Caco-2 (cell line): ENCODE results near the gene LRP5. TPM values are rescaled to one million over a fixed set of nuclear protein-coding genes. Genes with fewer than 3 reads are reported as not detected.
A peak's percentile ranks its signal among the peaks of the same experiment; 100 is the strongest.

ENCODE experiments used
- BruUV-seq: library from RNA; stranded (reverse); fragments of 400-500 nt; replicated peaks from 2 replicates; lab custom pipeline; 2021; lab: Mats Ljungman, UMichigan
- CTCF ChIA-PET: fragments of 300-600 bp; sonication (Branson Sonifier 250); formaldehyde crosslinking; loops from one replicate; lab custom pipeline; 2022; ENCODE audit warnings: antibody characterized with exemption; lab: Charles Lee
- POLR2A ChIA-PET: fragments of 300-600 bp; sonication (Branson Sonifier 250); formaldehyde crosslinking; loops from one replicate; lab custom pipeline; 2022; ENCODE audit warnings: antibody characterized with exemption; lab: Charles Lee
- DNase-seq, 2 experiments: peaks; one replicate each; pipeline versions ENCODE4 v3.0.0 to v3.0.0-alpha.2; 2020 to 2022
- H3K27me3 ChIP-seq: replicated peaks from 2 replicates; pipeline ENCODE4 v1.6.0; 2011; ENCODE audit warnings: low read length; ENCODE audit not compliant: control insufficient read depth, insufficient read depth
- H3K36me3 ChIP-seq: 2 replicates; pipeline ENCODE4 v1.5.1; 2011; ENCODE audit warnings: low read length; ENCODE audit not compliant: control insufficient read depth, insufficient read depth
- H3K4me1 ChIP-seq: fragments of 250-450 bp; sonication (Bioruptor Pico); 2 replicates; pipeline ENCODE4 v1.5.1; 2020; ENCODE audit warnings: mild to moderate bottlenecking
- H3K4me3 ChIP-seq: 2 replicates; pipeline ENCODE4 v1.5.1; 2011; ENCODE audit warnings: low read depth, mild to moderate bottlenecking, control low read depth, low read length
- H3K9me3 ChIP-seq: fragments of 250-450 bp; sonication (Bioruptor Pico); 2 replicates; pipeline ENCODE4 v1.5.1; 2020; ENCODE audit warnings: mild to moderate bottlenecking, moderate library complexity
- H3K27ac Mint-ChIP-seq: one replicate; pipeline ENCODE4 v1.8.0; 2022; ENCODE audit warnings: mixed read lengths; ENCODE audit not compliant: unreplicated experiment
- H3K27me3 Mint-ChIP-seq: one replicate; pipeline ENCODE4 v1.8.0; 2022; ENCODE audit warnings: mixed read lengths; ENCODE audit not compliant: insufficient read depth, unreplicated experiment
- H3K36me3 Mint-ChIP-seq: one replicate; pipeline ENCODE4 v1.8.0; 2022; ENCODE audit warnings: mild to moderate bottlenecking, mixed read lengths; ENCODE audit not compliant: insufficient read depth, unreplicated experiment
- H3K4me1 Mint-ChIP-seq: one replicate; pipeline ENCODE4 v1.8.0; 2022; ENCODE audit warnings: low read depth, mixed read lengths; ENCODE audit not compliant: unreplicated experiment
- H3K4me3 Mint-ChIP-seq: one replicate; pipeline ENCODE4 v1.8.0; 2022; ENCODE audit warnings: mild to moderate bottlenecking, moderate library complexity, mixed read lengths; ENCODE audit not compliant: unreplicated experiment
- H3K9me3 Mint-ChIP-seq: one replicate; pipeline ENCODE4 v1.8.0; 2022; ENCODE audit warnings: mixed read lengths; ENCODE audit not compliant: unreplicated experiment
- CTCF ChIP-seq, 2 experiments: fragments of 200-600 bp in 1 of 2; IDR thresholded peaks; 1 replicate in 1 of 2; 2 replicates in 1 of 2; pipeline versions ENCODE4 v1.5.1 to v1.8.0; 2011 to 2022; ENCODE audit warnings: antibody characterized with exemption in 1 of 2, control low read depth in 1 of 2, inconsistent platforms in 1 of 2, low read depth in 1 of 2, low read length in 1 of 2, mild to moderate bottlenecking in 1 of 2, moderate library complexity in 1 of 2; ENCODE audit not compliant: insufficient read depth in 1 of 2, severe bottlenecking in 1 of 2, unreplicated experiment in 1 of 2
- intact Hi-C: fragments of 100-400 bp; cut with micrococcal nuclease; formaldehyde crosslinking; loops from one replicate; pipeline ENCODE4 v1.10.0; 2022; ENCODE audit not compliant: unreplicated experiment
- total RNA-seq: library from RNA; stranded (reverse); gene quantifications from 2 replicates; pipeline ENCODE4 v1.2.3, GENCODE V29; 2022

Gene LRP5
- total RNA-seq, 1 experiment from 2014 or later = 94.3 TPM

DNA sequence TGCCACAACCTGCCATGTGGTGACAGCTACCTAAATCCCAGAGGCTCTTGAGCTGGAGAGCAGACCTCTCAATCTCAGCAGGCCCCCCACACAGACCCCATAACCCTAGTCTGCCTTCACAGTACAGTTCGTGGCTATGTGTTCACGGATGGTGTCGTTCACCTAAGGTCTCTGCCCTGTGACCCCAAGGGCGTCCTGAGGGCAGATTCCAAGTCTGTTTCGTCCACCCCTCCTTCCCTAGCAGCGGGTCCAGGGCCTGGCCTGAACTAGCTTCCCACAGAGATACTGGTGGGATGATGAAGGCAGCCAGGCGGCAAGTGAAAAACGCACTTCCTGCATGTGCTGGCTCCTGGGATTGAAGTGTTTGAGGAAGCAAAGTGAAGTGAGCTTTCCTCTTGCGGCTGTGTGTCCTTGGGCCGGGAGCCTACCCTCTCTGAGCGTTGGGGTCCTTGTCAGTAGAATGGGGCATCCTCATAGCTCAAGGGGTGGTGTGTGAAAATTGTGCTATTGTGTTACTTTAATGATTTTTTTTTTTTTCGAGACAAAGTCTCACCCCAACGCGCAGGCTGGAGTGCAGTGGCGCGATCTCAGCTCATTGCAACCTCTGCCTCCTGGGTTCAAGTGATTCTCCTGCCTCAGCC, 70.1 kb downstream of the LRP5 start:
- peak overlapping the region; percentile 53 for H3K27ac Mint-ChIP-seq
- intact Hi-C loops = loop anchor here (5.0 kb wide), 1 partner anchor 110 kb away; the partner anchor contains the start of gene C11orf24
- no peaks in the 10 kb centered on the region for H3K9me3 ChIP-seq
- no peaks in the 10 kb centered on the region for H3K27me3 Mint-ChIP-seq
- TF ChIP-seq CTCF (IDR thresholded peaks at IDR 0.05; ENCODE audit: insufficient read depth in 1 of 2, low read depth in 1 of 2, low read length in 1 of 2, severe bottlenecking in 1 of 2, unreplicated experiment in 1 of 2) = no peak
- no peaks in the 10 kb centered on the region for H3K27me3 ChIP-seq
- ChIA-PET CTCF (interaction anchor here (0.7 to 3.4 kb wide), 4 partner anchors 12 to 125 kb away, joined by 4 to 28 read pairs (median 11); no protein-coding TSS in a partner anchor), POLR2A (no interaction called here)
- no peak overlapping the region for H3K4me3 ChIP-seq
- peaks cover 44% of the 10 kb centered on the region for H3K4me1 Mint-ChIP-seq
- H3K36me3 Mint-ChIP-seq = peaks cover 61% of the 10 kb centered on the region
- peaks cover 38% of the 10 kb centered on the region for H3K4me1 ChIP-seq
- no peaks in the 10 kb centered on the region for H3K9me3 Mint-ChIP-seq
- peaks cover 22% of the 10 kb centered on the region for H3K36me3 ChIP-seq
- BruUV-seq = no TSS peak
- DNase-seq = no peak
- H3K4me3 Mint-ChIP-seq = no peak overlapping the region

DNA sequence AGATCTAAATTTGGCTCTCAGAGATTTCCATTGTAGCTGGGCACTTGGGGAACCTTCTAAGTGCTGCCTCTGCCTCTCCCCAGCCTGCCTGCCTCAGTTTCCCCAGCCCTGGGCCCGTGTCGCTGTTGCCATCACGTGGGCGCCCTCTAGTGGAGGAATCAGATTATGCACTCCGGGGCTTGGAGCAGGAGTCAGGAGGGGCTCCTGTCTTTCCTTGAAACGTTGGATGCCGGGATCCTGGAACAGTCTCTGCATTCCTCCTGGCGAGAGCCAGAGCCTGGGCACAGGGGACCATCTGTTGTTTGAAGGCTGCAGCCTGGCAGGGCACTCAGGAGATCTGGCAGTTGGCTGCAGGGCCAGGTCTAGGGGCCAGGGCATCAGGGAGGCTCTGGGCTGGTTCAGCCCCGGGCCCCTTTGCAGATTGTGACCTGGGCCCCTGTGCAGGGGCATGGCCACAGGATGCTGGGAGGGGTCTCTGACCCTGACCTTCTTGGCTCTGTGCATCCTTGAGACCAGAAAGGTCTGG, 71.6 kb downstream of the LRP5 start:
- Mint-ChIP-seq H3K4me1 (peaks cover 44% of the 10 kb centered on the region), H3K27me3 (no peaks in the 10 kb centered on the region), H3K9me3 (no peaks in the 10 kb centered on the region), H3K27ac (peak overlapping the region; percentile 53), H3K4me3 (no peak overlapping the region), H3K36me3 (peaks cover 68% of the 10 kb centered on the region)
- Histone ChIP-seq H3K36me3 (peaks cover 24% of the 10 kb centered on the region), H3K27me3 (no peaks in the 10 kb centered on the region), H3K4me3 (no peak overlapping the region), H3K9me3 (no peaks in the 10 kb centered on the region), H3K4me1 (peaks cover 37% of the 10 kb centered on the region)
- intact Hi-C loops = loop anchor here (1.0 to 5.0 kb wide), 3 partner anchors 42 to 127 kb away; partner anchors contain the start of gene C11orf24
- TF ChIP-seq CTCF (IDR thresholded peaks at IDR 0.05; ENCODE audit: insufficient read depth in 1 of 2, low read depth in 1 of 2, low read length in 1 of 2, severe bottlenecking in 1 of 2, unreplicated experiment in 1 of 2) = peak; percentile 99
- POLR2A ChIA-PET = no interaction called here
- peak; percentile 80 to 88 for DNase-seq
- no TSS peak for BruUV-seq
- CTCF ChIA-PET = interaction anchor here (2.9 kb wide), 1 partner anchor 41 kb away, joined by 16 read pairs; no protein-coding TSS in a partner anchor

DNA sequence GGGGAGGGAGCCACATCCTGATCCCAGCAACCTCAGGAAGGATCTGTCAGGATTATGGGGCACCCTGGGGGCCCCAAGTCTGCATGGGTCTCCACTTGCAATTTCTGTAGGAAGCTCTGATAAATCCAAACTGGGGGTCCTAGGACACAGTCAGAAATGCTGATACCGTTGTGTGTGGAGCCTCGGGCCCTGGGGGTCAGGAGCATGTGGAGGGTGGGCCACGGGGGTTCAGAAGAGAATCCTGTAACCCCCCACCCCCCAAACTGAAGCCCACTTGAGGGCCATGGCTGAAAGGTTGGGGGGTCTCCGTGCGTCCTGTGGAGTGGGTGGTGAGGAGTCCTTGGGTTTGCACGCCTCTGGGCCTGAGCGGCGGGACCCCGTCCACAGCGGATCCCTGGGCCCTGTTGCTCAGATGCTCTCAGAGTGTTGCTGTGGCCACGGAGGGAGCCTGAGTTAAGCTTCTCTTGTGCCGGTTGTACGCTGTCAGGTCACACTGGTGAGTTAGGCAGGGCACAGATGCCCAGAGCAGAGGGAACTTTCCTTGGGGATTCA, 72.2 kb downstream of the LRP5 start:
- intact Hi-C loops = loop anchor here (1.0 to 5.0 kb wide), 3 partner anchors 42 to 127 kb away; partner anchors contain the start of gene C11orf24
- ChIA-PET CTCF (no interaction called here), POLR2A (interaction anchor here (0.6 kb wide), 1 partner anchor 113 kb away, joined by 3 read pairs; the partner anchor contains the start of gene C11orf24)
- peaks cover 31% of the 10 kb centered on the region for H3K4me1 ChIP-seq
- Mint-ChIP-seq H3K4me3 (no peak overlapping the region), H3K36me3 (peaks cover 62% of the 10 kb centered on the region), H3K9me3 (no peaks in the 10 kb centered on the region), H3K4me1 (peaks cover 38% of the 10 kb centered on the region), H3K27ac (no peak overlapping the region), H3K27me3 (no peaks in the 10 kb centered on the region)
- DNase-seq = no peak
- no peaks in the 10 kb centered on the region for H3K9me3 ChIP-seq
- TF ChIP-seq CTCF (IDR thresholded peaks at IDR 0.05; ENCODE audit: insufficient read depth in 1 of 2, low read depth in 1 of 2, low read length in 1 of 2, severe bottlenecking in 1 of 2, unreplicated experiment in 1 of 2) = no peak
- no peaks in the 10 kb centered on the region for H3K27me3 ChIP-seq
- H3K4me3 ChIP-seq = no peak overlapping the region
- H3K36me3 ChIP-seq = peaks cover 27% of the 10 kb centered on the region
- BruUV-seq = no TSS peak
